GM23338 (cell line): ENCODE data around the gene WDR37. TPM values are rescaled to one million over a fixed set of nuclear protein-coding genes. Genes with fewer than 3 reads are reported as not detected.

Source experiments
- ATAC-seq: fragments of 200-7000 bp; cut with Tn5 transposase; 3 replicates; pipeline ENCODE4 v1.9.1; 2020
- DNase-seq: peaks from one replicate; pipeline ENCODE4 v3.0.0-alpha.2; 2015; ENCODE audit warnings: low spot score
- H2AFZ ChIP-seq: fragments of 200-600 bp; sonication (generic); 2 replicates; pipeline ENCODE4 v1.8.0; 2016; ENCODE audit warnings: antibody characterized with exemption, mild to moderate bottlenecking, moderate library complexity
- H3F3A ChIP-seq: fragments of 200-600 bp; sonication (generic); replicated peaks from 2 replicates; pipeline ENCODE4 v1.8.0; 2017; ENCODE audit warnings: antibody characterized with exemption, mixed run types, low read depth
- H3K27ac ChIP-seq: fragments of 200-600 bp; sonication (generic); 2 replicates; pipeline ENCODE4 v1.6.1; 2016; ENCODE audit warnings: low read depth
- H3K27me3 ChIP-seq: fragments of 200-600 bp; sonication (generic); 2 replicates; pipeline ENCODE4 v1.8.0; 2016; ENCODE audit warnings: mild to moderate bottlenecking, mixed run types, moderate library complexity; ENCODE audit not compliant: insufficient read depth
- H3K36me3 ChIP-seq: fragments of 200-600 bp; sonication (generic); 2 replicates; pipeline ENCODE4 v1.8.0; 2016; ENCODE audit warnings: mild to moderate bottlenecking; ENCODE audit not compliant: insufficient read depth
- H3K4me1 ChIP-seq: fragments of 200-600 bp; sonication (generic); 2 replicates; pipeline ENCODE4 v1.8.0; 2016; ENCODE audit warnings: mild to moderate bottlenecking, moderate library complexity; ENCODE audit not compliant: insufficient read depth
- H3K4me2 ChIP-seq: fragments of 200-600 bp; sonication (generic); 2 replicates; pipeline ENCODE4 v1.7.1; 2017; ENCODE audit warnings: mixed run types
- H3K4me3 ChIP-seq: fragments of 200-600 bp; sonication (generic); 2 replicates; pipeline ENCODE4 v1.6.1; 2016; ENCODE audit warnings: mixed run types
- H3K79me2 ChIP-seq: fragments of 200-600 bp; sonication (generic); replicated peaks from 2 replicates; pipeline ENCODE4 v1.8.0; 2017; ENCODE audit warnings: mild to moderate bottlenecking; ENCODE audit not compliant: insufficient read depth
- H3K9me2 ChIP-seq: fragments of 200-600 bp; sonication (generic); 2 replicates; pipeline ENCODE4 v1.8.0; 2017; ENCODE audit not compliant: insufficient read depth
- H4K20me1 ChIP-seq: fragments of 200-600 bp; sonication (generic); replicated peaks from 2 replicates; pipeline ENCODE4 v1.8.0; 2017; ENCODE audit warnings: mild to moderate bottlenecking; ENCODE audit not compliant: insufficient read depth
- H3K27ac Mint-ChIP-seq: 2 replicates; pipeline ENCODE4 v1.8.0; 2020; ENCODE audit warnings: inconsistent platforms, mild to moderate bottlenecking, moderate library complexity, mixed read lengths
- H3K27me3 Mint-ChIP-seq: 3 replicates; pipeline ENCODE4 v1.8.0; 2022; ENCODE audit warnings: low read depth, mild to moderate bottlenecking, moderate library complexity, mixed read lengths, inconsistent platforms; ENCODE audit not compliant: insufficient read depth, poor library complexity
- H3K36me3 Mint-ChIP-seq: 3 replicates; pipeline ENCODE4 v1.8.0; 2021; ENCODE audit warnings: low read depth, mild to moderate bottlenecking, inconsistent platforms, moderate library complexity, mixed read lengths
- H3K4me1 Mint-ChIP-seq: 3 replicates; pipeline ENCODE4 v1.8.0; 2020; ENCODE audit warnings: mild to moderate bottlenecking, inconsistent platforms, mixed read lengths
- H3K4me3 Mint-ChIP-seq: 3 replicates; pipeline ENCODE4 v1.8.0; 2021; ENCODE audit warnings: moderate library complexity, mild to moderate bottlenecking, inconsistent platforms, mixed read lengths
- H3K9me3 Mint-ChIP-seq: 3 replicates; pipeline ENCODE4 v1.8.0; 2020; ENCODE audit warnings: moderate library complexity, mild to moderate bottlenecking, inconsistent platforms, mixed read lengths
- CTCF ChIP-seq, 2 experiments: fragments of 200-600 bp in 1 of 2; sonication (generic) in 1 of 2; conservative IDR thresholded peaks; 2 replicates each; pipeline versions ENCODE4 v1.5.1 to v1.6.1; 2016 to 2017; ENCODE audit warnings: antibody characterized with exemption in 2 of 2, low read depth in 2 of 2, mild to moderate bottlenecking in 2 of 2, moderate library complexity in 1 of 2
- STAT1 ChIP-seq: IDR thresholded peaks from one replicate; pipeline ENCODE4 v1.6.1; 2016; ENCODE audit warnings: antibody characterized with exemption; ENCODE audit not compliant: unreplicated experiment
- polyA plus RNA-seq: library from polyadenylated mRNA; unstranded; fragments of >200 nt; fragmentation: Nextera tagmentation; extraction: Ambion mirVana; gene quantifications from 2 replicates; pipeline ENCODE4 v1.2.1, GENCODE V29; 2016
- total RNA-seq: library from RNA; depleted of rRNA; stranded (reverse); fragments of >200 nt; shearing (Covaris generic); gene quantifications from 2 replicates; pipeline ENCODE4 v1.2.3, GENCODE V29; 2014
- TF ChIP-seq, protein P1 (sequence below): IDR thresholded peaks from one replicate; pipeline ENCODE4 v1.6.1; 2018; ENCODE audit warnings: antibody characterized with exemption; ENCODE audit not compliant: unreplicated experiment
- TF ChIP-seq, protein P2 (sequence below): IDR thresholded peaks from 2 replicates; pipeline ENCODE4 v1.6.1; 2016; ENCODE audit warnings: antibody characterized with exemption

WDR37 gene
- total and polyA plus RNA-seq, 2 experiments from 2014 or later = 6.0 to 10.2 TPM

- Mint-ChIP-seq H3K36me3 (peaks cover 4% of the 10 kb centered on the region; the same call in 1 of the 3 replicates), H3K27ac (no peak overlapping the region), H3K27me3 (no peaks in the 10 kb centered on the region), H3K4me3 (no peak overlapping the region), H3K9me3 (peaks cover 13% of the 10 kb centered on the region; the same call in 2 of the 3 replicates), H3K4me1 (peaks cover 2% of the 10 kb centered on the region; the same call in 2 of the 3 replicates)
- no peak overlapping the region for H3K27ac ChIP-seq
- no peaks in the 10 kb centered on the region for H3K4me1 ChIP-seq
- no peak overlapping the region for H3K4me2 ChIP-seq
- H3F3A ChIP-seq = no peaks in the 10 kb centered on the region
- no peaks in the 10 kb centered on the region for H3K27me3 ChIP-seq
- no peaks in the 10 kb centered on the region for H3K9me2 ChIP-seq
- no peaks in the 10 kb centered on the region for H4K20me1 ChIP-seq
- H2AFZ ChIP-seq = no peak overlapping the region
- peak; percentile 45 for DNase-seq
- peak; percentile 67 for ATAC-seq
- H3K4me3 ChIP-seq = no peak overlapping the region
- H3K79me2 ChIP-seq = no peaks in the 10 kb centered on the region
- TF ChIP-seq STAT1 = no peak
- peak; percentile 64 to 75 for TF ChIP-seq CTCF (conservative IDR thresholded peaks at IDR 0.05; ENCODE audit: low read depth in 2 of 2)
- H3K36me3 ChIP-seq = no peaks in the 10 kb centered on the region
These were observed 86.4 kb downstream of the WDR37 start for GRCh38 chr10:1142596-1142995.

- peaks cover 10% of the 10 kb centered on the region for H3K27me3 Mint-ChIP-seq
- TF ChIP-seq, protein P1, sequence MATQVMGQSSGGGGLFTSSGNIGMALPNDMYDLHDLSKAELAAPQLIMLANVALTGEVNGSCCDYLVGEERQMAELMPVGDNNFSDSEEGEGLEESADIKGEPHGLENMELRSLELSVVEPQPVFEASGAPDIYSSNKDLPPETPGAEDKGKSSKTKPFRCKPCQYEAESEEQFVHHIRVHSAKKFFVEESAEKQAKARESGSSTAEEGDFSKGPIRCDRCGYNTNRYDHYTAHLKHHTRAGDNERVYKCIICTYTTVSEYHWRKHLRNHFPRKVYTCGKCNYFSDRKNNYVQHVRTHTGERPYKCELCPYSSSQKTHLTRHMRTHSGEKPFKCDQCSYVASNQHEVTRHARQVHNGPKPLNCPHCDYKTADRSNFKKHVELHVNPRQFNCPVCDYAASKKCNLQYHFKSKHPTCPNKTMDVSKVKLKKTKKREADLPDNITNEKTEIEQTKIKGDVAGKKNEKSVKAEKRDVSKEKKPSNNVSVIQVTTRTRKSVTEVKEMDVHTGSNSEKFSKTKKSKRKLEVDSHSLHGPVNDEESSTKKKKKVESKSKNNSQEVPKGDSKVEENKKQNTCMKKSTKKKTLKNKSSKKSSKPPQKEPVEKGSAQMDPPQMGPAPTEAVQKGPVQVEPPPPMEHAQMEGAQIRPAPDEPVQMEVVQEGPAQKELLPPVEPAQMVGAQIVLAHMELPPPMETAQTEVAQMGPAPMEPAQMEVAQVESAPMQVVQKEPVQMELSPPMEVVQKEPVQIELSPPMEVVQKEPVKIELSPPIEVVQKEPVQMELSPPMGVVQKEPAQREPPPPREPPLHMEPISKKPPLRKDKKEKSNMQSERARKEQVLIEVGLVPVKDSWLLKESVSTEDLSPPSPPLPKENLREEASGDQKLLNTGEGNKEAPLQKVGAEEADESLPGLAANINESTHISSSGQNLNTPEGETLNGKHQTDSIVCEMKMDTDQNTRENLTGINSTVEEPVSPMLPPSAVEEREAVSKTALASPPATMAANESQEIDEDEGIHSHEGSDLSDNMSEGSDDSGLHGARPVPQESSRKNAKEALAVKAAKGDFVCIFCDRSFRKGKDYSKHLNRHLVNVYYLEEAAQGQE = peak; percentile 50
- TF ChIP-seq, protein P2, sequence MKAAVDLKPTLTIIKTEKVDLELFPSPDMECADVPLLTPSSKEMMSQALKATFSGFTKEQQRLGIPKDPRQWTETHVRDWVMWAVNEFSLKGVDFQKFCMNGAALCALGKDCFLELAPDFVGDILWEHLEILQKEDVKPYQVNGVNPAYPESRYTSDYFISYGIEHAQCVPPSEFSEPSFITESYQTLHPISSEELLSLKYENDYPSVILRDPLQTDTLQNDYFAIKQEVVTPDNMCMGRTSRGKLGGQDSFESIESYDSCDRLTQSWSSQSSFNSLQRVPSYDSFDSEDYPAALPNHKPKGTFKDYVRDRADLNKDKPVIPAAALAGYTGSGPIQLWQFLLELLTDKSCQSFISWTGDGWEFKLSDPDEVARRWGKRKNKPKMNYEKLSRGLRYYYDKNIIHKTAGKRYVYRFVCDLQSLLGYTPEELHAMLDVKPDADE = no peak
These were observed 91.6 kb downstream of the WDR37 start for GRCh38 chr10:1147810-1148209.

More at GRCh38 chr10:1147810-1148209, 91.6 kb downstream of the WDR37 start:
- H3K27me3 ChIP-seq = no peaks in the 10 kb centered on the region
- no peaks in the 10 kb centered on the region for H3K4me1 Mint-ChIP-seq
- H3F3A ChIP-seq = no peaks in the 10 kb centered on the region
- no peak overlapping the region for H2AFZ ChIP-seq
- H3K9me3 Mint-ChIP-seq = peaks cover 16% of the 10 kb centered on the region
- H3K27ac ChIP-seq = no peak overlapping the region
- H3K36me3 Mint-ChIP-seq = peaks cover 4% of the 10 kb centered on the region; the same call in 1 of the 3 replicates
- no peaks in the 10 kb centered on the region for H3K36me3 ChIP-seq
- no peaks in the 10 kb centered on the region for H3K9me2 ChIP-seq
- no peaks in the 10 kb centered on the region for H3K4me1 ChIP-seq
- no peak overlapping the region for H3K27ac Mint-ChIP-seq
- H3K79me2 ChIP-seq = no peaks in the 10 kb centered on the region
- H3K4me3 Mint-ChIP-seq = no peak overlapping the region
- no peak for ATAC-seq
- H4K20me1 ChIP-seq = no peaks in the 10 kb centered on the region
- no peak overlapping the region for H3K4me2 ChIP-seq
- no peak overlapping the region for H3K4me3 ChIP-seq
- no peak for DNase-seq
